Esophagus squamous epithelium (tissue), 5 donors: Measurements from ENCODE around the gene ARHGEF12. TPM values are rescaled to one million over a fixed set of nuclear protein-coding genes. Genes with fewer than 3 reads are reported as not detected.

Source experiments
- DNase-seq: peaks from one replicate; lab custom pipeline; 2025; lab: John Stamatoyannopoulos, UW
- H3K27ac ChIP-seq, 4 donors: fragments of 200-600 bp; sonication (generic); one replicate each; pipeline ENCODE4 v1.5.1; 2016 to 2019; ENCODE audit warnings: mild to moderate bottlenecking in 1 of 4
- H3K27me3 ChIP-seq, 4 donors: fragments of 200-600 bp; sonication (generic); 1 replicate in 3 of 4; 2 replicates in 1 of 4; pipeline versions ENCODE4 v1.5.1 to v1.6.0; 2017 to 2021; ENCODE audit warnings: antibody characterized with exemption in 1 of 4
- H3K36me3 ChIP-seq, 3 donors: fragments of 200-600 bp; sonication (generic); one replicate each; pipeline ENCODE4 v1.5.1; 2016 to 2019
- H3K4me1 ChIP-seq, 3 donors: fragments of 200-600 bp; sonication (generic); one replicate each; pipeline ENCODE4 v1.5.1; 2017 to 2019
- H3K4me3 ChIP-seq, 4 donors: fragments of 200-600 bp; sonication (generic); 1 replicate in 3 of 4; 2 replicates in 1 of 4; pipeline ENCODE4 v1.5.1; 2016 to 2019; ENCODE audit warnings: mild to moderate bottlenecking in 2 of 4, moderate library complexity in 1 of 4
- H3K9me3 ChIP-seq, 3 donors: fragments of 200-600 bp; sonication (generic); one replicate each; pipeline ENCODE4 v1.5.1; 2016 to 2019
- CTCF ChIP-seq, 6 experiments: fragments of 450-650 bp in 4 of 6; fragments of 200-600 bp in 2 of 6; sonication (generic) in 2 of 6; IDR thresholded peaks; one replicate each; pipeline ENCODE4 v1.5.1; 2016 to 2019; ENCODE audit warnings: antibody characterized with exemption in 6 of 6, mild to moderate bottlenecking in 4 of 6, moderate library complexity in 4 of 6
- POLR2A ChIP-seq, 4 donors: fragments of 450-650 bp; IDR thresholded peaks; one replicate each; pipeline ENCODE4 v1.6.1; 2017; ENCODE audit warnings: antibody characterized with exemption in 4 of 4, mild to moderate bottlenecking in 4 of 4, moderate library complexity in 3 of 4
- WGBS, 2 donors: methylation state at CpG; one replicate each; pipeline ENCODE4 v1.1.5; 2018; 5-methylcytosine and 5-hydroxymethylcytosine counted together
- intact Hi-C: fragments of 100-400 bp; cut with DNase I; formaldehyde crosslinking; loops from one replicate; pipeline ENCODE4 v1.15.0; 2022
- total RNA-seq, 4 donors: library from RNA; depleted of rRNA; stranded (reverse); fragments of >200 nt; gene quantifications; one replicate each; pipeline ENCODE4 v1.1.0, GENCODE V29; 2016
- donor health status: DM: yes; HTN: yes; CAD: no.

Gene ARHGEF12
- total RNA-seq, 4 donors from 2014 or later: 57.4 to 106 (median 70.7) TPM

DNA sequence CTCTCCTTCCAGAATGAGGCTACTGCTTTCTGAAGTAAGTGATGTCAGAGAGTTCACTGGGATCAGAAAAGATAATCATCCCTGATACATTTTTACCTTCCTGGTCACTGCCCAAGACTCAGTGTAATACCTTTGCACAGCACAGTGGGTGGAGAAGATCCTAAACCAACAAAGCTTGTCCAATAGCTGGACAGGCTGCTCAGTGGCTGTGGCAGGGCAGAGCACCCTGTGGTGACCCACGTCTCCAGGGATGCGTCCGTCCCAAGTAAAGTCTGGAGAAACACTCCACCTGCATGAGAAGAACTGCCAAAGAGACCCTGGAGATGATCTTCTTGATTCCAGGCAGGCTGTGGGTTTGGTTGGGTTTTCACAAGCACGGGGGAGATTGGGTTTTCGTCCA lies 42.1 kb upstream of the ARHGEF12 start:
- H3K36me3 ChIP-seq: no peaks in the 10 kb centered on the region
- H3K27ac ChIP-seq: no peak overlapping the region
- intact Hi-C loops: no loop called here
- no peaks in the 10 kb centered on the region for H3K4me1 ChIP-seq
- H3K9me3 ChIP-seq: no peaks in the 10 kb centered on the region
- no peak for DNase-seq
- peaks cover 0 to 27% (median 0%) of the 10 kb centered on the region in 4 donors for H3K27me3 ChIP-seq
- TF ChIP-seq CTCF (IDR thresholded peaks at IDR 0.05): no peak
- TF ChIP-seq POLR2A (IDR thresholded peaks at IDR 0.05): no peak
- WGBS, 2 donors: 69 to 84% methylated on average over 2 of the region's 5 CpGs
- no peak overlapping the region for H3K4me3 ChIP-seq

- H3K36me3 ChIP-seq: no peaks in the 10 kb centered on the region
- H3K27ac ChIP-seq: no peak overlapping the region
- TF ChIP-seq POLR2A (IDR thresholded peaks at IDR 0.05): no peak
- TF ChIP-seq CTCF (IDR thresholded peaks at IDR 0.05): no peak
- no peaks in the 10 kb centered on the region for H3K9me3 ChIP-seq
- no peak overlapping the region for H3K4me3 ChIP-seq
- 47 to 54% methylated on average over 4 of the region's 4 CpGs for WGBS, 2 donors
- no peak for DNase-seq
- intact Hi-C loops: loop anchor here (5.0 kb wide), 1 partner anchor 123 kb away; no protein-coding TSS in a partner anchor
- H3K4me1 ChIP-seq: peaks cover 0 to 9% (median 4%) of the 10 kb centered on the region in 3 donors
- H3K27me3 ChIP-seq: peaks cover 0 to 32% (median 0%) of the 10 kb centered on the region in 4 donors
Observed at GRCh38 chr11:120295099-120295498, 41.1 kb upstream of the ARHGEF12 start.

DNA sequence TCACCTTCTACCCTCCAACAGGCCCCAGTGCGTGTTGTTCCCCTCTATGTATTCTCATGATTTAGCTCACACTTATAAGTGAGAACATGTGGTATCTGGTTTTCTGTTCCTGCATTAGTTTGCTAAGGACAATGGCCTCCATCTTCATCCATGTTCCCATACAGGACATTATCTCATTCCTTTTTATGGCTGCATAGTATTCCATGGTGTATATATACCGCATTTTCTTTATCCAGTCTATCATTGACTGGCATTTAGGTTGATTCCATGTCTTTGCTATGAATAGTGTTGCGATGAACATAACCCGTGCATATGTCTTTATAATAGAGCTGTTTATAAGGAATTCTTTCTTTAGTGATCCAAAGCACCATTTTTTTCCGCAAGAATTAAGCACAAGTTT lies 39.7 kb upstream of the ARHGEF12 start:
- no peaks in the 10 kb centered on the region for H3K36me3 ChIP-seq
- DNase-seq: no peak
- intact Hi-C loops: loop anchor here (5.0 kb wide), 1 partner anchor 124 kb away; no protein-coding TSS in a partner anchor
- no peak overlapping the region for H3K4me3 ChIP-seq
- 89 to 97% methylated on average over 5 of the region's 5 CpGs for WGBS, 2 donors
- H3K27ac ChIP-seq: no peak overlapping the region
- no peaks in the 10 kb centered on the region for H3K9me3 ChIP-seq
- no peak for TF ChIP-seq CTCF (IDR thresholded peaks at IDR 0.05)
- no peak for TF ChIP-seq POLR2A (IDR thresholded peaks at IDR 0.05)
- peaks cover 0 to 32% (median 0%) of the 10 kb centered on the region in 4 donors for H3K27me3 ChIP-seq
- H3K4me1 ChIP-seq: peaks cover 4 to 22% (median 4%) of the 10 kb centered on the region in 3 donors

GRCh38 chr11:120298461-120298860 lies 37.8 kb upstream of the ARHGEF12 start:
- Histone ChIP-seq H3K4me3 (no peak overlapping the region), H3K27me3 (peaks cover 0 to 19% (median 0%) of the 10 kb centered on the region in 4 donors), H3K36me3 (no peaks in the 10 kb centered on the region), H3K4me1 (peaks cover 15 to 41% (median 15%) of the 10 kb centered on the region in 3 donors), H3K9me3 (no peaks in the 10 kb centered on the region), H3K27ac (no peak overlapping the region)
- TF ChIP-seq POLR2A (IDR thresholded peaks at IDR 0.05) (no peak), CTCF (IDR thresholded peaks at IDR 0.05) (no peak)
- no peak for DNase-seq
- WGBS, 2 donors: 85% methylated on average over 4 to 5 of the region's 5 CpGs
- intact Hi-C loops: loop anchor here (5.0 kb wide), 1 partner anchor 126 kb away; no protein-coding TSS in a partner anchor

DNA sequence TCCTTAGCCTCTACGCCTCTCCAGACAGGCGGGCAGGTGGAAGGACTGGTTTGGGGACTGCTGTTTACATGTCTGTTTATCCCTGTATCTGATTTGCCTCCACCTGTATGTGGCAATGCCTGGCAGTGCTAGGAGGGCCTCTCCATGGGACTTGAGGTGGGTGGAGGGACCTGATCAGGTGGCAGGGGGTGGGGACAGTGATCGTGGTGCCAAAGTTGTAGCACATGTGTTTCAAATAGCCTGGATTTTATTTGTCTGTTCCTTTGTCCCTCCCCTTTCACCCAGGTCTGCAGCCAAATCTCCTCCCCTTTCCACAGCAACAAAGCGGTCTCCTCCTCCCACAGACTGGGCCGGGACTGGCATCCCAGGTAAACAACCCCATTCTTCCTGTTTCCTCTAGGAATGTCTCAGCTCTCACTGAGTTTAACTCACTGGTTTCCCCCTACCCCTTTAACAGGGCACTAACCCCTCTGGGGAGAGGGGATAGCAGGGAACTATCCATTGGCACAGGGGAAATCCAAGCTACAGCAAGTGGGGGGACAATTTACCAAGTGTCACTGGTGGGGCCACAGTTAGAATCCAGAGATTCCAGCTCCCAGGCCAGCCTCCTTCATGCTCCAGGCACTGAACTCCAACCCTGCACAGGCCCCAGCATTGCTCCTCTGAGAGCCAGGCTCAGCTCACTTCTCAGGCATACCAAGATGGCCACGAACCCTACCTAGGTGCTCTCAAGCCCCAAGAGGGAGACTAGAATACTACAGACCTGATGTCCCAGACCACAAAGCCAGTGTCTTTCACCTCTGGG lies 34.0 kb upstream of the ARHGEF12 start:
- Histone ChIP-seq H3K36me3 (no peaks in the 10 kb centered on the region), H3K27me3 (peaks cover 0 to 8% (median 0%) of the 10 kb centered on the region in 4 donors), H3K4me3 (no peak overlapping the region), H3K27ac (peak overlapping the region; percentile 41 to 86 (median 80)), H3K9me3 (no peaks in the 10 kb centered on the region), H3K4me1 (peaks cover 21 to 77% (median 32%) of the 10 kb centered on the region in 3 donors)
- DNase-seq: no peak
- 37 to 38% methylated on average over 4 to 5 of the region's 6 CpGs for WGBS, 2 donors
- TF ChIP-seq CTCF (IDR thresholded peaks at IDR 0.05) (no peak), POLR2A (IDR thresholded peaks at IDR 0.05) (no peak)
- intact Hi-C loops: loop anchor here (5.0 kb wide), 1 partner anchor 65 kb away; no protein-coding TSS in a partner anchor
